ENCODE data around the gene STUM.

STUM gene

DNA sequence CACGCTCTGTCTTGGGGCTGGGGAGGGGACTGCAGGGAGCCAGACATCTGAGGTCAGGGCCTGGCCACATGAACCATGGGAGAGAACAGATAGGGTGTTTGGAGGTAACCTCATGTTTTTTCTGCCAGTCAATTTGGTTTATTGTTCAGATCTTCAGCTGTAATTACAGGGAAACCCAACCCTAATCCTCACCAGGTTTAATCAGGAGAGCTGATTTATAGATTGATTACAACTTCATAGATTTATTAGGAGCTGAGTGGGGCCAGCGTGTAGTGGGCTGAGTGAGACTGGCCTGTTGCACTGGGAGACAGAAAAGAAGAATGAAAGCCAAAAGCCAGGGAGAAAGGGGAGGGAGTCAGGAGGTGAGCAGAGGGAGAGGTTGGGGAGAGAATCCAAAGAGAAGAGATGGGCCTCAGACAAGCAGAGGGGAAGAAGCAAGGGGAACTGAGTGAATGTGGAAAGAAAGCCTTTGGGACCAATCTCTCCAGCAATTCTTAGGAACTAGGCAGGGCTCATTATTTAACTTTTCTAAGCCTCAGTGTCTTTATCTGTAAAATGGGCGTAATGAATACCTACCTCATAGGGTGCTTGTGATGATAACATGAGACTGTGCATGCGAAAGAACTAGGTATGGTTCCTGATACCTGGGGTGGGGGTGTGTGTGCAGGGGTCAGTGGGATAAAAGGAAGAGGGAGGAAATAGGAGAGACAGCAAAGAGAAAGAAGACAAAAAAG, 17.0 kb upstream of the STUM start:
- TF ChIP-seq, protein P1, sequence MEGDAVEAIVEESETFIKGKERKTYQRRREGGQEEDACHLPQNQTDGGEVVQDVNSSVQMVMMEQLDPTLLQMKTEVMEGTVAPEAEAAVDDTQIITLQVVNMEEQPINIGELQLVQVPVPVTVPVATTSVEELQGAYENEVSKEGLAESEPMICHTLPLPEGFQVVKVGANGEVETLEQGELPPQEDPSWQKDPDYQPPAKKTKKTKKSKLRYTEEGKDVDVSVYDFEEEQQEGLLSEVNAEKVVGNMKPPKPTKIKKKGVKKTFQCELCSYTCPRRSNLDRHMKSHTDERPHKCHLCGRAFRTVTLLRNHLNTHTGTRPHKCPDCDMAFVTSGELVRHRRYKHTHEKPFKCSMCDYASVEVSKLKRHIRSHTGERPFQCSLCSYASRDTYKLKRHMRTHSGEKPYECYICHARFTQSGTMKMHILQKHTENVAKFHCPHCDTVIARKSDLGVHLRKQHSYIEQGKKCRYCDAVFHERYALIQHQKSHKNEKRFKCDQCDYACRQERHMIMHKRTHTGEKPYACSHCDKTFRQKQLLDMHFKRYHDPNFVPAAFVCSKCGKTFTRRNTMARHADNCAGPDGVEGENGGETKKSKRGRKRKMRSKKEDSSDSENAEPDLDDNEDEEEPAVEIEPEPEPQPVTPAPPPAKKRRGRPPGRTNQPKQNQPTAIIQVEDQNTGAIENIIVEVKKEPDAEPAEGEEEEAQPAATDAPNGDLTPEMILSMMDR (conservative IDR thresholded peaks at IDR 0.05; ENCODE audit: low read depth), result no peak
- ChIA-PET POLR2A (ENCODE audit: low non-redundant PET) (no interaction called here), CTCF (interaction anchor here (1.6 kb wide), 1 partner anchor 9 kb away, joined by 3 read pairs; no protein-coding TSS in a partner anchor)
- DNase-seq (ENCODE audit: low spot score), result no peak
- H3K27ac ChIP-seq, result no peak overlapping the region

DNA sequence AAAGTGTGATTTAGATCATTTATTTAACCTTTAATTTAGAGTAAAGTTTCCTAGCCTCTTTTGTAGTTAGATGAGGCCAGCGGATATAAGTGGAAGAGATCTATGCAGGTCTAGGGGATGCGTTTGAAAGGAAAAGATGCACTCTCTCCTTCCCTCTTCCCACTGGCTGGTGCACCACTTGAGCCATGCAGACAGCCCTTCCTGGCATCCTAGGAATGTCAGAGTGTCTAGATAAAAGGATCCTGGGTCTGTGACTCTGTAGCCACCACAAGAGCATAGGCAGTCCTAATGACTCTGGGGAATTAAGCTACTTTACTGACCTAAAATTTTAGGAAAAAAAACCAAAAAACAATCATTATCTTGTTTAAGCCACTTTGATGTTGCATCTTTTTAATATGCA, 16.0 kb upstream of the STUM start:
- H3K27ac ChIP-seq, result no peak overlapping the region
- no peak for DNase-seq (ENCODE audit: low spot score)
- POLR2A ChIA-PET (ENCODE audit: low non-redundant PET), result no interaction called here
- TF ChIP-seq, protein P1 (conservative IDR thresholded peaks at IDR 0.05; ENCODE audit: low read depth), result no peak
- CTCF ChIA-PET, result interaction anchor here (0.7 kb wide), 1 partner anchor 801 kb away, joined by 5 read pairs; no protein-coding TSS in a partner anchor

DNA sequence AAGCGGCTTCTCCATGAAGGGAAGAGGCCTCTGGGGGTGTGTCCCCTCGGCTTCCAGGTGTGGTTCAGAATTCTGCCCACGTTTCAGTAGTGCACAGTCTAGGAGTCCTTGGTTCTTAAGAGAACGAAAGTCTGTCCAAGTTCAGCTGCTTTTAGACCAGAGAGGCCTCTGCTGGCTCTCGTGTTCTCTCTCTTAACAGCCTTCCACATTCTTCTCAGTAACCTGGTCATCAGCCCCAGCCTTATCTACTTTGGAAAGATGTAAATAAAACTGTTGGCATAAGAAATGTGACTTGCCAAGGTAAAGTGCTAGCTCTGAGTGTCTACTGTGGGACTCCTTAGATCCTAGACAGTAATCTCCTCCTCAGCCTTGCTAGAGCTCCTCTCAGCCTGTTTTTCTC, 15.3 kb upstream of the STUM start:
- TF ChIP-seq, protein P1 (conservative IDR thresholded peaks at IDR 0.05; ENCODE audit: low read depth), result no peak
- no peak for DNase-seq (ENCODE audit: low spot score)
- ChIA-PET CTCF (interaction anchor here (0.7 kb wide), 1 partner anchor 800 kb away, joined by 5 read pairs; no protein-coding TSS in a partner anchor), POLR2A (ENCODE audit: low non-redundant PET) (no interaction called here)
- no peak overlapping the region for H3K27ac ChIP-seq

DNA sequence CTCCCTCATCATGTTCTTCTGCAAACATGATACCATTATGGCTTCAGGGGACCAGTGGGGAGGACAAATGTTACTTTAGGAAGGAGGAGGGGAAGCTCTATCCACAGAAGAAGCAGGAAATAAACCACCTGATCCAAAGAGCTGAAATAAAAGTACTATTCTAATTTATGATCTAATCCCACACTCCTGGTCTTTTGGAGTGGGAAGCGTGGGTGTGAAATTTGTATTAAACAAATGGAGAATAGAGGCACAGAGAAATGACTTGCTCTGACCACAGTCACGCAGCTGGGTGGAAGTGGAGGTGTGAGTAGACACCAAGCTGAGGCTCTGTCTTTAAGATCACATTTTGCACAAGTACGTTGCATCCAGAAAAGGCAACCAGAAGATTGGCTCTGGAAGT, 14.5 kb upstream of the STUM start:
- POLR2A ChIA-PET (ENCODE audit: low non-redundant PET), result no interaction called here

DNA sequence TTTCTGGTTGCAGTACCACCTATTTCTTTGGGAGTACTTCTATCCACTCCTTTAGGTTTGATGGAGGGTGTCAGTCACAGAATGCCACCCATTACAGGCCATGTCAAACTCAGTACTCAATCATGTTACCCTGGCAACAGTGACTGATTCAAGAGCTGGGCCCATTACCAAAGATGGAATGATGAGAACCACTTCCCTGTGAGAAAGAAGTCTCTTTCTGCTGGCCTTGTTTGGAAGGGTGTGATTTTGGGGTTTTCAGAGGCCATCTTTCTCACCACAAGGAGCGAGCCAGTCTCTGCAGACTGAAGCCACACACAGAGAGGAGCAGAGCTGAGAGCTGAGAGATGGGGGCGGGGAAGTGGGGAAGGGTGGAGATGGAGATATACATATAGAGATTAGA, 13.9 kb upstream of the STUM start:
- CTCF ChIA-PET, result interaction anchor here (0.5 to 1.5 kb wide), 3 partner anchors 13 to 544 kb away, joined by 5 to 6 read pairs (median 5); no protein-coding TSS in a partner anchor
- POLR2A ChIA-PET (ENCODE audit: low non-redundant PET), result no interaction called here

More for the DNA sequence above, 14.5 kb upstream of the STUM start:
- DNase-seq (ENCODE audit: low spot score), result no peak
- CTCF ChIA-PET, result interaction anchor here (0.6 to 1.5 kb wide), 2 partner anchors 13 to 544 kb away, joined by 5 to 6 read pairs; no protein-coding TSS in a partner anchor
- no peak overlapping the region for H3K27ac ChIP-seq
- TF ChIP-seq, protein P1 (conservative IDR thresholded peaks at IDR 0.05; ENCODE audit: low read depth), result no peak

DNA sequence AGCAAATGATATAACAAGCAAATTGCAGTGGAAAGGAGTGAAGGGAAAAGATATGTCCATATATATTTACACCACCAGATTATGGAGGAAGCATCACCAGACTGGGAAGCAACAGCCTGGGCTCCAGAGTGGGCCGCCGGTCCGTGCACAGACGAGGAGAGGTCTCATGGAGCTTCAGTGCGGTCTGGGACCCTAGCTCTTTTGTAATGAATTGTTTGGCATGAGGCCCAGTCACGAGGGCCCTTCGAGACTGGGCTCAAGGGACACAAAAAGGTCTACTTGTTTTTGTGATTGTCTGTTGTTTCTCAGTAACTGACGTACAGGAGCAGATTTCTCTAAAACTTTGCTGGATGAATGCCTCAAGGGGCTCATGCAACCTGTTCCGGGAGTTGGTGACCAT, 12.9 kb upstream of the STUM start:
- ChIA-PET POLR2A (ENCODE audit: low non-redundant PET) (no interaction called here), CTCF (no interaction called here)
- no peak for DNase-seq (ENCODE audit: low spot score)
- TF ChIP-seq, protein P1 (conservative IDR thresholded peaks at IDR 0.05; ENCODE audit: low read depth), result no peak
- H3K27ac ChIP-seq, result no peak overlapping the region

More for the DNA sequence above, 13.9 kb upstream of the STUM start:
- no peak for DNase-seq (ENCODE audit: low spot score)
- TF ChIP-seq, protein P1 (conservative IDR thresholded peaks at IDR 0.05; ENCODE audit: low read depth), result no peak
- no peak overlapping the region for H3K27ac ChIP-seq
